HepG2 (cell line): ENCODE results near the gene CPXM2. TPM values are rescaled to one million over a fixed set of nuclear protein-coding genes. Genes with fewer than 3 reads are reported as not detected.

Experiments used
- ATAC-seq: fragments of 200-7000 bp; cut with Tn5 transposase; 3 replicates; pipeline ENCODE4 v1.9.1; 2020; ENCODE audit warnings: mild to moderate bottlenecking, moderate library complexity
- BruUV-seq: library from RNA; stranded (reverse); fragments of 400-500 nt; replicated peaks from 2 replicates; lab custom pipeline; 2021; lab: Mats Ljungman, UMichigan
- CTCF ChIA-PET: fragments of 300-600 bp; formaldehyde crosslinking; extraction: SDS; loops from one replicate; lab custom pipeline; 2021; ENCODE audit warnings: low total read pairs, inconsistent platforms, low intra/inter-chr PET ratio; lab: Yijun Ruan, JAX
- POLR2A ChIA-PET: fragments of 350-600 bp; sonication (Branson Sonifier 250); formaldehyde crosslinking; loops from one replicate; lab custom pipeline; 2020; ENCODE audit warnings: antibody characterized with exemption, inconsistent platforms; lab: Yijun Ruan, JAX
- DNase-seq: peaks from one replicate; pipeline ENCODE4 v3.0.0-alpha.2; 2015; ENCODE audit warnings: low spot score
- FAIRE-seq: peaks from 3 replicates; lab custom pipeline; 2011; peaks lifted over from hg19 to GRCh38; lab: Jason Lieb, UNC
- H2AFZ ChIP-seq: one replicate; pipeline ENCODE4 v1.6.1; 2011; ENCODE audit warnings: low read length, inconsistent platforms
- H3K27ac ChIP-seq: fragments of 300-600 bp; 3 replicates; pipeline ENCODE4 v1.8.0; 2011; ENCODE audit warnings: mixed run types, mild to moderate bottlenecking, mixed read lengths, low read length, inconsistent platforms; ENCODE audit not compliant: insufficient read depth; ENCODE audit errors: extremely low read length
- H3K27me3 ChIP-seq, 2 experiments: fragments of 200-600 bp in 1 of 2; 2 replicates in 1 of 2; 3 replicates in 1 of 2; pipeline versions ENCODE4 v1.6.0 to v1.8.0; 2011; ENCODE audit warnings: low read length in 2 of 2, mild to moderate bottlenecking in 2 of 2, moderate library complexity in 2 of 2, inconsistent platforms in 1 of 2; ENCODE audit not compliant: insufficient read depth in 2 of 2, control insufficient read depth in 1 of 2
- H3K36me3 ChIP-seq, 2 experiments: fragments of 200-600 bp in 1 of 2; replicated peaks in 1 of 2; 2 replicates in 1 of 2; 3 replicates in 1 of 2; pipeline versions ENCODE4 v1.5.1 to v1.8.0; 2011; ENCODE audit warnings: low read length in 2 of 2, inconsistent platforms in 1 of 2; ENCODE audit not compliant: insufficient read depth in 2 of 2, control insufficient read depth in 1 of 2
- H3K4me1 ChIP-seq: 2 replicates; pipeline ENCODE4 v1.5.1; 2012; ENCODE audit warnings: low read length, inconsistent platforms; ENCODE audit not compliant: insufficient read depth
- H3K4me2 ChIP-seq: 2 replicates; pipeline ENCODE4 v1.6.0; 2011; ENCODE audit warnings: low read depth, low read length, inconsistent platforms
- H3K4me3 ChIP-seq, 3 experiments: fragments of 200-600 bp in 1 of 3; sonication (generic), shearing (Covaris generic) in 1 of 3; replicated peaks in 1 of 3; 2 replicates each; pipeline ENCODE4 v1.5.1; 2011 to 2016; ENCODE audit warnings: low read length in 3 of 3, inconsistent platforms in 2 of 3, low read depth in 2 of 3, mild to moderate bottlenecking in 2 of 3, control low read depth in 1 of 3, mixed read lengths in 1 of 3; ENCODE audit not compliant: insufficient read depth in 1 of 3
- H3K79me2 ChIP-seq: one replicate; pipeline ENCODE4 v1.6.1; 2011; ENCODE audit warnings: low read length, inconsistent platforms; ENCODE audit not compliant: insufficient read depth
- H3K9ac ChIP-seq: 2 replicates; pipeline ENCODE4 v1.6.0; 2011; ENCODE audit warnings: mild to moderate bottlenecking, low read depth, low read length, inconsistent platforms; ENCODE audit not compliant: insufficient read depth
- H3K9me3 ChIP-seq: 2 replicates; pipeline ENCODE4 v1.5.1; 2012; ENCODE audit warnings: mild to moderate bottlenecking, low read length
- H4K20me1 ChIP-seq: 2 replicates; pipeline ENCODE4 v1.6.0; 2011; ENCODE audit warnings: inconsistent platforms, mild to moderate bottlenecking, low read length, moderate library complexity; ENCODE audit not compliant: insufficient read depth
- BRF2 ChIP-seq: sonication (generic); formaldehyde crosslinking; IDR thresholded peaks from 2 replicates; pipeline ENCODE4 v1.8.1; 2022; ENCODE audit warnings: mild to moderate bottlenecking, missing genetic modification reagents
- CENPBD1 ChIP-seq: sonication (generic); formaldehyde crosslinking; IDR thresholded peaks from 2 replicates; pipeline ENCODE4 v1.8.0; 2022; ENCODE audit warnings: missing genetic modification reagents, low read depth, mild to moderate bottlenecking, borderline replicate concordance
- CREB1 ChIP-seq, 2 experiments: fragments of 450-650 bp in 1 of 2; IDR thresholded peaks; 2 replicates each; pipeline ENCODE4 v1.6.1; 2016 to 2017; ENCODE audit warnings: control low read depth in 1 of 2, mild to moderate bottlenecking in 1 of 2, missing compliant biosample characterization in 1 of 2, missing genetic modification characterization in 1 of 2
- FOXK2 ChIP-seq: fragments of 450-650 bp; IDR thresholded peaks from 2 replicates; pipeline ENCODE4 v1.6.1; 2016
- MTERF4 ChIP-seq: sonication (generic); formaldehyde crosslinking; IDR thresholded peaks from 2 replicates; pipeline ENCODE4 v1.8.0; 2023; ENCODE audit warnings: mild to moderate bottlenecking, missing genetic modification reagents
- NCOR1 ChIP-seq: fragments of 200-600 bp; sonication (generic); IDR thresholded peaks from 2 replicates; pipeline ENCODE4 v1.7.0; 2017; ENCODE audit warnings: antibody characterized with exemption, low read length, borderline replicate concordance
- SIX1 ChIP-seq: sonication (generic); formaldehyde crosslinking; IDR thresholded peaks from 2 replicates; pipeline ENCODE4 v1.4.0; 2020; ENCODE audit warnings: missing genetic modification reagents, borderline replicate concordance
- SNAPC2 ChIP-seq: sonication (generic); formaldehyde crosslinking; IDR thresholded peaks from 2 replicates; pipeline ENCODE4 v1.8.1; 2022; ENCODE audit warnings: mild to moderate bottlenecking, missing genetic modification reagents
- SRSF4 ChIP-seq: fragments of 200-400 bp; formaldehyde crosslinking; IDR thresholded peaks from one replicate; pipeline ENCODE4 v1.6.1; 2018; ENCODE audit warnings: mild to moderate bottlenecking, low read depth, low read length, moderate library complexity; ENCODE audit not compliant: poor library complexity, severe bottlenecking
- ZFP37 ChIP-seq: sonication (generic); formaldehyde crosslinking; IDR thresholded peaks from 2 replicates; pipeline ENCODE4 v1.4.0; 2020; ENCODE audit warnings: missing genetic modification reagents, borderline replicate concordance
- ZNF232 ChIP-seq: sonication (generic); formaldehyde crosslinking; IDR thresholded peaks from 2 replicates; pipeline ENCODE4 v1.4.0; 2020; ENCODE audit warnings: missing genetic modification reagents, borderline replicate concordance
- ZNF670 ChIP-seq: sonication (generic); formaldehyde crosslinking; IDR thresholded peaks from 2 replicates; pipeline ENCODE4 v1.8.0; 2022; ENCODE audit warnings: mild to moderate bottlenecking, missing genetic modification reagents, borderline replicate concordance
- WGBS: methylation state at CpG from one replicate; pipeline ENCODE4 v1.1.6; 2017; ENCODE audit warnings: low lambda C conversion rate; 5-methylcytosine and 5-hydroxymethylcytosine counted together
- in situ Hi-C: cut with HindIII; loops from 2 replicates; pipeline ENCODE4 v1.10.0; 2017; ENCODE audit warnings: low pct_unique_long_range_greater_than_20kb; ENCODE audit not compliant: extremely low pct_ligation_motif_present
- intact Hi-C: fragments of 100-400 bp; cut with micrococcal nuclease; formaldehyde crosslinking; loops from one replicate; pipeline ENCODE4 v1.10.0; 2022; ENCODE audit not compliant: unreplicated experiment
- polyA plus RNA-seq, 8 experiments: library from polyadenylated mRNA; depleted of rRNA in 3 of 8; stranded (reverse) in 7 of 8; unstranded in 1 of 8; fragments of >200 nt; fragmentation: Illumina TruSeq in 4 of 8; extraction: Trizol in 4 of 8; gene quantifications; 2 replicates each; pipeline versions ENCODE4 v1.2.1 to v1.2.3, GENCODE V29; 2011 to 2016; ENCODE audit warnings: low read depth in 4 of 8, missing spikeins in 1 of 8, mixed read lengths in 1 of 8; ENCODE audit not compliant: insufficient read depth in 1 of 8
- total RNA-seq, 5 experiments: library from RNA; depleted of rRNA; stranded (reverse); fragments of >200 nt; fragmentation: Illumina TruSeq; extraction: Trizol; gene quantifications; 2 replicates each; pipeline ENCODE4 v1.2.3, GENCODE V29; 2016; ENCODE audit warnings: low read depth in 1 of 5

Gene CPXM2
- total and polyA plus RNA-seq, 2 of the 13 experiments (the other 11 are each of a cell fraction or from before 2014, with no cell fraction given), result 0.03 TPM; not detected in 1

- FAIRE-seq, result no peak
- Histone ChIP-seq H3K79me2 (no peaks in the 10 kb centered on the region), H4K20me1 (0 out of 2 replicates have a peak, but pooled peaks cover 3% of the 10 kb centered on the region), H2AFZ (no peak overlapping the region), H3K36me3 (no peaks in the 10 kb centered on the region), H3K4me2 (no peak overlapping the region), H3K4me1 (no peaks in the 10 kb centered on the region), H3K27ac (no peak overlapping the region), H3K9ac (no peak overlapping the region), H3K9me3 (no peaks in the 10 kb centered on the region), H3K27me3 (peaks cover 3 to 37% of the 10 kb centered on the region in 2 experiments; a peak in 3 of 5 replicates), H3K4me3 (no peak overlapping the region)
- intact Hi-C loops, result no loop called here
- no peak for DNase-seq
- 5% methylated on average over 7 of the region's 7 CpGs for WGBS
- ChIA-PET POLR2A (no interaction called here), CTCF (no interaction called here)
- TF ChIP-seq SIX1 (CRISPR knock-in tag) (no peak), SNAPC2 (CRISPR knock-in tag) (no peak), ZNF232 (no peak), BRF2 (CRISPR knock-in tag) (no peak), NCOR1 (no peak)
- no peak for ATAC-seq
- in situ Hi-C loops, result no loop called here
- BruUV-seq, result no TSS peak
These were observed 36.5 kb downstream of the CPXM2 start for GRCh38 chr10:123855008-123855684.

GRCh38 chr10:123854498-123854897 lies 37.1 kb downstream of the CPXM2 start:
- in situ Hi-C loops, result no loop called here
- H3K27ac ChIP-seq, result no peak overlapping the region
- H3K4me3 ChIP-seq, result no peak overlapping the region
- 0 out of 2 replicates have a peak, but pooled peaks cover 3% of the 10 kb centered on the region for H4K20me1 ChIP-seq
- ChIA-PET POLR2A (no interaction called here), CTCF (no interaction called here)
- intact Hi-C loops, result no loop called here
- BruUV-seq, result no TSS peak
- H3K9ac ChIP-seq, result no peak overlapping the region
- no peak overlapping the region for H2AFZ ChIP-seq
- TF ChIP-seq CREB1 (IDR thresholded peaks at IDR 0.05), result no peak
- TF ChIP-seq CREB1 (CRISPR knock-in tag; IDR thresholded peaks at IDR 0.05), result no peak
- TF ChIP-seq SRSF4, result no peak
- TF ChIP-seq ZFP37 (CRISPR knock-in tag), result no peak
- no peak for TF ChIP-seq CENPBD1 (CRISPR knock-in tag)
- TF ChIP-seq FOXK2, result no peak
- no peak for TF ChIP-seq MTERF4 (CRISPR knock-in tag)
- no peak for TF ChIP-seq ZNF670 (CRISPR knock-in tag)
- H3K79me2 ChIP-seq, result no peaks in the 10 kb centered on the region
- no peaks in the 10 kb centered on the region for H3K9me3 ChIP-seq
- H3K27me3 ChIP-seq, result peaks cover 3 to 34% of the 10 kb centered on the region in 2 experiments; a peak in 3 of 5 replicates
- H3K4me2 ChIP-seq, result no peak overlapping the region
- WGBS, result 27% methylated on average over 7 of the region's 7 CpGs
- H3K4me1 ChIP-seq, result no peaks in the 10 kb centered on the region
- no peak for ATAC-seq
- no peaks in the 10 kb centered on the region for H3K36me3 ChIP-seq
- FAIRE-seq, result no peak
- no peak for DNase-seq
